Natural killer cell treated with Interleukin-12 subunit alpha and Interleukin-12 subunit beta and Interleukin-15 and Interleukin-18, amount 100 ng/mL, for 72 hours (primary cell): ENCODE data around the gene S100A8. TPM values are rescaled to one million over a fixed set of nuclear protein-coding genes. Genes with fewer than 3 reads are reported as not detected.
A peak's percentile ranks its signal among the peaks of the same experiment; 100 is the strongest.

Experiments used
- ATAC-seq, 2 donors: fragments of 150-1000 bp; cut with Tn5 transposase in 1 of 2; sonication (Bioruptor Pico), chemical (Tn5 transposase) in 1 of 2; 2 replicates each; pipeline ENCODE4 v1.10.0; 2021
- DNase-seq: peaks from one replicate; pipeline ENCODE4 v3.0.0; 2022; ENCODE audit warnings: low spot score
- H3K27ac Mint-ChIP-seq, 2 donors: 1 replicate in 1 of 2; 2 replicates in 1 of 2; pipeline ENCODE4 v1.8.0; 2022; ENCODE audit warnings: mixed read lengths in 2 of 2, mild to moderate bottlenecking in 1 of 2, moderate library complexity in 1 of 2
- H3K27me3 Mint-ChIP-seq, 2 donors: 1 replicate in 1 of 2; 2 replicates in 1 of 2; pipeline ENCODE4 v1.8.0; 2022; ENCODE audit warnings: mixed read lengths in 2 of 2
- H3K36me3 Mint-ChIP-seq: one replicate; pipeline ENCODE4 v1.8.0; 2022; ENCODE audit warnings: mixed read lengths
- H3K4me1 Mint-ChIP-seq, 2 donors: 1 replicate in 1 of 2; 2 replicates in 1 of 2; pipeline ENCODE4 v1.8.0; 2022; ENCODE audit warnings: low read depth in 2 of 2, mixed read lengths in 2 of 2, mild to moderate bottlenecking in 1 of 2
- H3K4me3 Mint-ChIP-seq: one replicate; pipeline ENCODE4 v1.8.0; 2022; ENCODE audit warnings: mixed read lengths
- H3K9me3 Mint-ChIP-seq: 2 replicates; pipeline ENCODE4 v1.8.0; 2022; ENCODE audit warnings: mixed read lengths
- total RNA-seq, 2 donors: library from RNA; stranded (reverse); gene quantifications; one replicate each; pipeline ENCODE4 v1.2.3, GENCODE V29; 2022

S100A8 gene
- total RNA-seq, 2 donors from 2014 or later: 1.8 TPM; not detected in 1

DNA sequence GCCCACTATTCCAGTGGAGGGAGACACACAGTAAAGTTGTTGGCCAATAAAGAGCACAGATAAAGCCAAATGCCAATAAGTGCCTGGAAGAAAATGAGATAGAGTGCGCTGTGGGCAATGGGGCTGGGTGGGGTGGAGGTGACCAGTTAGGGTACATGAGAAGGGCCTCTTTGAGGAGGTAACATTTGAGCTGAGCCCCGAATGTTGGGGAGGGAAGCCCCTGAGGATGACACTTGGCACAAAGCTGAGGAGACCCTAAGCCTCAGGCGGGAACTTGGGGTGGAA is 32.2 kb downstream of the S100A8 start:
- Mint-ChIP-seq H3K27me3 (peaks cover 15 to 26% of the 10 kb centered on the region in 2 donors), H3K4me3 (no peak overlapping the region), H3K27ac (no peak overlapping the region), H3K4me1 (peaks cover 0 to 5% of the 10 kb centered on the region in 2 donors), H3K36me3 (no peaks in the 10 kb centered on the region), H3K9me3 (no peaks in the 10 kb centered on the region)
- DNase-seq (no peak), ATAC-seq (no peak)

DNA sequence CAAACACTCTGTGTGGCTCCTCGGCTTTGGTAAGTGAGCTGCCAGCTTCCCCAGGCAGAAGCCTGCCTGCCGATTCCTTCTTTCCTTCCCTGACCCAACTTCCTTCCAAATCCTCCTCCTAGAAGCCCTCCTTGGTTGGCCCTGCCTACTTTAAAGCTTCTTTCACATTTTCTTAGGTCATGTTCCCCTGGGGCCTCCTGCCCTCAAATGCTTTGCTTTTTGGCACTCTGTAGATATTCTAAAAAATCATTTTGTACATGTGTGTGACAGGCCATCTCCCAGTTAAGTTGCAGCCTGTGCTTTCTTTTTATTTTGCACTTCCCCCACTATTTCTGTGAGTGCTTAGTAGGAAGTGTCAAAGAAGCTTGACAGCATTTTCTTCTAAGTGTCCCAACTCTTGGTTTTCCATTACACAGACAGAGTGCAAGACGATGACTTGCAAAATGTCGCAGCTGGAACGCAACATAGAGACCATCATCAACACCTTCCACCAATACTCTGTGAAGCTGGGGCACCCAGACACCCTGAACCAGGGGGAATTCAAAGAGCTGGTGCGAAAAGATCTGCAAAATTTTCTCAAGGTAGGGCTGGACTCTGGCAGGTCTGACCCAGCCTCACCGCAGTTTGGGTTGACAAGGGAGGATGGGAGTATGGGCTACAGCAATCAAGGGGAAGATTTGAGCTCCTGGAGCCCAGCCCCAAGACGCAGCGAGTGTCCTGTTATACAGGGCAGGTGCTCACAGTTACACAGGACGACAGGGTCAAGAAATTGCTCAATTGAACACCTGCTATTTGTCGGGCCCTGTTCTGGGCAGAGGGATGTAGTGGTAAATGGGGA is 32.8 kb downstream of the S100A8 start, which contains the start of gene S100A9:
S100A9 (plus strand) TSS at position 2 of the 838 bp plus-strand sequence; CDS start at position 432, 430 bp downstream.
- Mint-ChIP-seq H3K27ac (no peak within 1 kb of the TSS), H3K4me1 (peaks cover 0 to 5% of the 10 kb centered on the region in 2 donors), H3K36me3 (no peaks in the 10 kb centered on the region), H3K4me3 (no peak within 1 kb of the TSS), H3K27me3 (peaks cover 12 to 26% of the 10 kb centered on the region in 2 donors), H3K9me3 (no peaks in the 10 kb centered on the region)
- DNase-seq: no peak
- no peak for ATAC-seq

- no peaks in the 10 kb centered on the region for H3K36me3 Mint-ChIP-seq
- no peak overlapping the region for H3K4me3 Mint-ChIP-seq
- no peak for DNase-seq
- peaks cover 12 to 30% of the 10 kb centered on the region in 2 donors for H3K27me3 Mint-ChIP-seq
- no peak overlapping the region for H3K27ac Mint-ChIP-seq
- H3K9me3 Mint-ChIP-seq: no peaks in the 10 kb centered on the region
- ATAC-seq: no peak
- peaks cover 0 to 5% of the 10 kb centered on the region in 2 donors for H3K4me1 Mint-ChIP-seq
These were observed 33.6 kb downstream of the S100A8 start for GRCh38 chr1:153357076-153357852.

DNA sequence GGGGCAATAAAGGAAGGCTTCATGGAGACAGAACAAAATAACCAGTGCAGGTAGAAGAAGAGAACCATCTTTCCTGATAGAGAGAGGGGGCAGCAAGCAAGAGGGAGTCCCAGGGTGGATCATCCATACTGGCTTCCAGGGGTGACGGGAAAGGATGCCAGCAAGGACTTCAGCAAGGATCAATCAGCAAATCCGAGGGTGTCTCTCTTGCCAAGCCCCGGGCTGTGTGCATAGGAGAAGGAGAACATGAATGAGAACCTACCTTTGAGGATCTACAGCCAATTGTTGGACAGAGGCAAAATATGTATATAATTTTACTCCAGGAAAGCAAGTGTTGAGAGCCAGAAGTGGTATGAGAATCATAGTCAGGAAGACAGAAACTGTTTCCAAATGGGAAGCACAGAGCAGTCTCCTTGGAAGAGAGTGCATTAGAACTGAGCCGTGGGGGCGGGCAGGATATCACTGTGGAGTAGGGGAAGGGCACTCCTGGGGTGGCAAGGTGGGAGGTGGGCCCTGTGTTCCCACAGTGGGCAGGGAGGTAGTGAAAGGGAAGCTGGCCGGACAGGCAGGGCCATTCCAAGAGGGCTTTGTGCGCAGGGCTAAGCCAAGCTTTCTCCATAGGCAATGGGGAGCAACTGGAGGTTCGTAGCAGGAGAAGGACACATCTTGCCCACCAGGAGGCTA is 34.3 kb downstream of the S100A8 start:
- ATAC-seq: no peak
- Mint-ChIP-seq H3K36me3 (no peaks in the 10 kb centered on the region), H3K9me3 (no peaks in the 10 kb centered on the region), H3K27me3 (peaks cover 12 to 30% of the 10 kb centered on the region in 2 donors), H3K4me1 (peaks cover 0 to 5% of the 10 kb centered on the region in 2 donors), H3K4me3 (no peak overlapping the region), H3K27ac (no peak overlapping the region)
- DNase-seq: no peak

GRCh38 chr1:153355445-153356071 is 35.3 kb downstream of the S100A8 start:
- peak; percentile 61 to 66 for ATAC-seq
- no peak for DNase-seq
- peaks cover 0 to 5% of the 10 kb centered on the region in 2 donors for H3K4me1 Mint-ChIP-seq
- no peak overlapping the region for H3K27ac Mint-ChIP-seq
- H3K36me3 Mint-ChIP-seq: no peaks in the 10 kb centered on the region
- no peak overlapping the region for H3K4me3 Mint-ChIP-seq
- no peaks in the 10 kb centered on the region for H3K9me3 Mint-ChIP-seq
- H3K27me3 Mint-ChIP-seq: peaks cover 12 to 30% of the 10 kb centered on the region in 2 donors

- H3K36me3 Mint-ChIP-seq: no peaks in the 10 kb centered on the region
- no peak overlapping the region for H3K4me3 Mint-ChIP-seq
- peaks cover 12 to 36% of the 10 kb centered on the region in 2 donors for H3K27me3 Mint-ChIP-seq
- DNase-seq (no peak), ATAC-seq (no peak)
- H3K4me1 Mint-ChIP-seq: peaks cover 0 to 5% of the 10 kb centered on the region in 2 donors
- H3K27ac Mint-ChIP-seq: no peak overlapping the region
- no peaks in the 10 kb centered on the region for H3K9me3 Mint-ChIP-seq
These were observed 36.2 kb downstream of the S100A8 start for GRCh38 chr1:153354515-153355193.

- H3K27me3 Mint-ChIP-seq: peaks cover 15 to 41% of the 10 kb centered on the region in 2 donors
- DNase-seq (no peak), ATAC-seq (no peak)
- no peaks in the 10 kb centered on the region for H3K9me3 Mint-ChIP-seq
- peaks cover 0 to 5% of the 10 kb centered on the region in 2 donors for H3K4me1 Mint-ChIP-seq
- no peak overlapping the region for H3K27ac Mint-ChIP-seq
- no peak overlapping the region for H3K4me3 Mint-ChIP-seq
- no peaks in the 10 kb centered on the region for H3K36me3 Mint-ChIP-seq
These were observed 37.5 kb downstream of the S100A8 start for GRCh38 chr1:153353226-153353947.

DNA sequence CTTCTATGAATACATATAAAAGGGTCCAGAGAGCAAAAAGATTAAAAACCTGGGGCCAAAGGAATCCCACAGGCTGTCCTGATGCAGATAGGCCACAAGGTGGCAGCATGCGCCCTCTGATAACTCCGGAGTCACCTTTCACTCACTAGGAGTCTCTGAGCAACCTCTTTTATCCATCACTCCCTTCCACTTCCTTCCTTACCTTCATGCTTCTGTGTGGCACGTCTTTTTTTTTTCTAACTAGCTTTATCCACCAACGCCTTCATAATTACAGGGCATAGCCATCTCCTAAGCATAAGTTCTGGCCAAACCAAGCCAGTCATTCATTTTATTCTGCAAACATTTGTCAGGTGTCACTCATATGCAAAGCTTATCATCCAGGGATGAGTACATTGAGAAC is 38.4 kb downstream of the S100A8 start:
- H3K27me3 Mint-ChIP-seq: peaks cover 13 to 34% of the 10 kb centered on the region in 2 donors
- no peaks in the 10 kb centered on the region for H3K36me3 Mint-ChIP-seq
- H3K4me1 Mint-ChIP-seq: no peaks in the 10 kb centered on the region
- H3K4me3 Mint-ChIP-seq: no peak overlapping the region
- peak in 1 of 2 donors; percentile 48 for ATAC-seq
- peak; percentile 76 for DNase-seq
- H3K27ac Mint-ChIP-seq: no peak overlapping the region
- H3K9me3 Mint-ChIP-seq: no peaks in the 10 kb centered on the region

DNA sequence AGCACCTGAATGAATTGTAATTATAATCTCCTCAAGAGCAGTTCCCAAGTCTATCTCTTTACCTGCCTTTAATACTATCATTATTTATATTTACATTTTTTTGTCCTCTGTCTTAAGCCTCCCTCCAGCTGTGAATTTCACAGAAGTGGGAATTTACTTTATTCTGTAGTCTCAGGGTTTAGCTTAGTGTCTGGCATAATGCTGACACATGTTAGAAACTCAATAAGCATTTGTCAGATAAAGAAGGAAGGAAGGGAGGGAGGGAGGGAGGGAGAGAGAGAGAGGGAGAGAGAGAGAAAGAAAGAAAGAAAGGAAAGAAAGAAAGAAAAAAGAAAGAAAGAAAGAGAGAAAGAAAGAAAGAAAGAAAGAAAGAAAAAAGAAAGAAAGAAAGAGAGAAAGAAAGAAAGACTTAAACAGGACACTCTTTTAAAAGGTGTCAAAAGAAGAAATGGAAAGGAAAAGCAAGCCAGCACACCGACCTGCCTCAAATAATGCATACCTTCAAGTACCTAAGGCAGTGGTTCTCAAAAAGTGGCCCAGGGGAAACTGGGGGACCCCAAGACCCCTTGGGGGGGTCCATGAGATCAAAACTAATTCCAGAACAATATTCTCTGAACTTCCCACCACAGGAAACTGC is 40.4 kb downstream of the S100A8 start:
- Mint-ChIP-seq H3K27me3 (peaks cover 22 to 33% of the 10 kb centered on the region in 2 donors), H3K4me1 (peaks cover 7 to 13% of the 10 kb centered on the region in 2 donors), H3K9me3 (no peaks in the 10 kb centered on the region), H3K27ac (no peak overlapping the region), H3K4me3 (no peak overlapping the region), H3K36me3 (no peaks in the 10 kb centered on the region)
- no peak for ATAC-seq
- DNase-seq: no peak

- no peaks in the 10 kb centered on the region for H3K36me3 Mint-ChIP-seq
These were observed 41.2 kb downstream of the S100A8 start for GRCh38 chr1:153349363-153350320.

More at GRCh38 chr1:153349363-153350320, 41.2 kb downstream of the S100A8 start:
- no peaks in the 10 kb centered on the region for H3K9me3 Mint-ChIP-seq
- no peak overlapping the region for H3K4me3 Mint-ChIP-seq
- DNase-seq: no peak
- ATAC-seq: no peak
- H3K4me1 Mint-ChIP-seq: peaks cover 7 to 14% of the 10 kb centered on the region in 2 donors
- H3K27ac Mint-ChIP-seq: no peak overlapping the region
- peaks cover 24 to 35% of the 10 kb centered on the region in 2 donors for H3K27me3 Mint-ChIP-seq
